Measurements from ENCODE around the gene KRTAP17-1. TPM values are rescaled to one million over a fixed set of nuclear protein-coding genes. Genes with fewer than 3 reads are reported as not detected.
A peak's percentile ranks its signal among the peaks of the same experiment; 100 is the strongest.

Gene KRTAP17-1
- total RNA-seq, 1 donor from 2014 or later, result not detected

- no peak for ATAC-seq
Observed at GRCh38 chr17:41334385-41335305, 19.1 kb upstream of the KRTAP17-1 start.

GRCh38 chr17:41333836-41334235, 18.3 kb upstream of the KRTAP17-1 start:
- intact Hi-C loops (cut with DNase I), result no loop called here
- no peak for DNase-seq (ENCODE audit: low spot score)

More at GRCh38 chr17:41334385-41335305, 19.1 kb upstream of the KRTAP17-1 start:
- intact Hi-C loops (cut with DNase I), result no loop called here
- no peak for DNase-seq (ENCODE audit: low spot score)

GRCh38 chr17:41333098-41333497, 17.6 kb upstream of the KRTAP17-1 start:
- intact Hi-C loops (cut with DNase I), result no loop called here
- DNase-seq (ENCODE audit: low spot score) (no peak), ATAC-seq (no peak)

More at GRCh38 chr17:41333836-41334235, 18.3 kb upstream of the KRTAP17-1 start:
- no peak for ATAC-seq

- ATAC-seq, result no peak
- intact Hi-C loops (cut with DNase I), result no loop called here
- no peak for DNase-seq (ENCODE audit: low spot score)
Observed at GRCh38 chr17:41332239-41332638, 16.7 kb upstream of the KRTAP17-1 start.

GRCh38 chr17:41331606-41332005, 16.1 kb upstream of the KRTAP17-1 start:
- DNase-seq (ENCODE audit: low spot score) (no peak), ATAC-seq (no peak)
- intact Hi-C loops (cut with DNase I), result no loop called here

GRCh38 chr17:41329279-41329948, 13.9 kb upstream of the KRTAP17-1 start:
- peak; percentile 39 for ATAC-seq
- intact Hi-C loops (cut with DNase I), result no loop called here
- DNase-seq (ENCODE audit: low spot score), result no peak

- no peak for ATAC-seq
- intact Hi-C loops (cut with DNase I), result no loop called here
- no peak for DNase-seq (ENCODE audit: low spot score)
Observed at GRCh38 chr17:41328207-41328606, 12.7 kb upstream of the KRTAP17-1 start.

GRCh38 chr17:41327411-41328120, 12.1 kb upstream of the KRTAP17-1 start:
- intact Hi-C loops (cut with DNase I), result no loop called here
- DNase-seq (ENCODE audit: low spot score), result no peak
- ATAC-seq, result no peak

GRCh38 chr17:41326173-41327145, 10.9 kb upstream of the KRTAP17-1 start:
- no peak for DNase-seq (ENCODE audit: low spot score)
- ATAC-seq, result peak; percentile 23
- intact Hi-C loops (cut with DNase I), result no loop called here

- no peak for DNase-seq (ENCODE audit: low spot score)
- intact Hi-C loops (cut with DNase I), result no loop called here
- no peak for ATAC-seq
Observed at GRCh38 chr17:41325611-41326010, 10.1 kb upstream of the KRTAP17-1 start.

- ATAC-seq (no peak), DNase-seq (ENCODE audit: low spot score) (no peak)
- intact Hi-C loops (cut with DNase I), result no loop called here
Observed at GRCh38 chr17:41325126-41325525, 9.6 kb upstream of the KRTAP17-1 start.

- DNase-seq (ENCODE audit: low spot score) (no peak), ATAC-seq (no peak)
- intact Hi-C loops (cut with DNase I), result no loop called here
Observed at GRCh38 chr17:41324180-41325075, 8.9 kb upstream of the KRTAP17-1 start.

- no peak for ATAC-seq
- intact Hi-C loops (cut with DNase I), result no loop called here
- DNase-seq (ENCODE audit: low spot score), result no peak
Observed at GRCh38 chr17:41322903-41323895, 7.7 kb upstream of the KRTAP17-1 start.

GRCh38 chr17:41322094-41322902, 6.8 kb upstream of the KRTAP17-1 start:
- DNase-seq (ENCODE audit: low spot score) (no peak), ATAC-seq (peak; percentile 73)
- intact Hi-C loops (cut with DNase I), result no loop called here

- ATAC-seq (no peak), DNase-seq (ENCODE audit: low spot score) (no peak)
- intact Hi-C loops (cut with DNase I), result no loop called here
Observed at GRCh38 chr17:41318231-41318630, 2.7 kb upstream of the KRTAP17-1 start.
